Fibroblast of pulmonary artery (primary cell): Measurements from ENCODE around the gene HOXD3.
A peak's percentile ranks its signal among the peaks of the same experiment; 100 is the strongest.

Experiments
- DNase-seq: peaks from one replicate; pipeline ENCODE4 v3.0.0-alpha.2; 2010; ENCODE audit warnings: low read depth
- H3K4me3 ChIP-seq: replicated peaks from 2 replicates; pipeline ENCODE4 v1.5.1; 2011; ENCODE audit warnings: low read depth, mild to moderate bottlenecking, control low read depth, low read length, moderate library complexity
- TF ChIP-seq, protein P1 (sequence below): IDR thresholded peaks from 2 replicates; pipeline ENCODE4 v1.5.1; 2011; ENCODE audit warnings: mild to moderate bottlenecking, control low read depth, low read length, inconsistent platforms; ENCODE audit errors: missing control alignments

HOXD3 gene

DNA sequence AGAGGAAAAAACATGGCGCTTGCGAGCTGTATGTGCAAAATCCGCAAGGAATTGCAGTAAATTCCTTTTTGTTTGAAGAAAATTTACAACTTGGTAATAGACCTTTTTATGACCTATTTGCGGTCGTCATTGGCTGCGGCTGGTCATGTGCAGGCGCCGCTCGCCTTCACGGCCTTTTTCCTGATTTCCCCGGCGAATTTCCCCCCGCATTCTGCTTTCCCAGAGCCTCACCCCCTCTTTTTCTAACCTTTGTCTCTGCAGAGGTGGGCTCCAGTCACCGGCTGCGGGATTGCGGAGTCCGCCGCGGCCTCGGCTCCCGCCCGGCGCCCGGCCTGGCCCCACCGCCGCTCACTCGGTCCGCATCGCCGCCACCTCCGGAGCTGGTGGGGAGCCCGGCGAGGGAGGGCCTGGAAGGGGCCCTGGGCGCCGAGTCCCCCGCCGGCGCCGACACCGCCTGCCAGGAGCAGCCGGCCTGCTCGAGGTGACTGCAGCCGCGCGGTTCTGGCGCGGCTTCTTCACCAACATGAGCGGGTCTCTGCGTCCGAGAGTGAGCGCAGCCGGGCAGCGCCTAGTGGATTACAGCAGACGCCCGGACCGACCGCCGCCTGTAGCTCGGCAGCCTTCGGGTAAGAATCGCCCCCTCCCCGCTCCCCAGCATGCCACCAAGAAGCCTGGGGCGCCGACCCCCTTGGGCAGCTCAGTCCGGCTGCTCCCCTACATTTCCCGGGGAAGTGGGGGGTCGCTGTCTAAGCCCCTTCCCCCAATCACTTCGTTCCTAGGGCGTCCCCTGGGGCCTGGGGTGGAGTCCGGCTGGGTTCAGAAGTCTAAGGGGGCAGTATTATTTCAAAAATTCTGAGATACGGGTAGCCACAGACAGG, 20.5 kb upstream of the HOXD3 start:
- DNase-seq = no peak
- TF ChIP-seq, protein P1, sequence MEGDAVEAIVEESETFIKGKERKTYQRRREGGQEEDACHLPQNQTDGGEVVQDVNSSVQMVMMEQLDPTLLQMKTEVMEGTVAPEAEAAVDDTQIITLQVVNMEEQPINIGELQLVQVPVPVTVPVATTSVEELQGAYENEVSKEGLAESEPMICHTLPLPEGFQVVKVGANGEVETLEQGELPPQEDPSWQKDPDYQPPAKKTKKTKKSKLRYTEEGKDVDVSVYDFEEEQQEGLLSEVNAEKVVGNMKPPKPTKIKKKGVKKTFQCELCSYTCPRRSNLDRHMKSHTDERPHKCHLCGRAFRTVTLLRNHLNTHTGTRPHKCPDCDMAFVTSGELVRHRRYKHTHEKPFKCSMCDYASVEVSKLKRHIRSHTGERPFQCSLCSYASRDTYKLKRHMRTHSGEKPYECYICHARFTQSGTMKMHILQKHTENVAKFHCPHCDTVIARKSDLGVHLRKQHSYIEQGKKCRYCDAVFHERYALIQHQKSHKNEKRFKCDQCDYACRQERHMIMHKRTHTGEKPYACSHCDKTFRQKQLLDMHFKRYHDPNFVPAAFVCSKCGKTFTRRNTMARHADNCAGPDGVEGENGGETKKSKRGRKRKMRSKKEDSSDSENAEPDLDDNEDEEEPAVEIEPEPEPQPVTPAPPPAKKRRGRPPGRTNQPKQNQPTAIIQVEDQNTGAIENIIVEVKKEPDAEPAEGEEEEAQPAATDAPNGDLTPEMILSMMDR = no peak
- H3K4me3 ChIP-seq = peak overlapping the region; percentile 28

DNA sequence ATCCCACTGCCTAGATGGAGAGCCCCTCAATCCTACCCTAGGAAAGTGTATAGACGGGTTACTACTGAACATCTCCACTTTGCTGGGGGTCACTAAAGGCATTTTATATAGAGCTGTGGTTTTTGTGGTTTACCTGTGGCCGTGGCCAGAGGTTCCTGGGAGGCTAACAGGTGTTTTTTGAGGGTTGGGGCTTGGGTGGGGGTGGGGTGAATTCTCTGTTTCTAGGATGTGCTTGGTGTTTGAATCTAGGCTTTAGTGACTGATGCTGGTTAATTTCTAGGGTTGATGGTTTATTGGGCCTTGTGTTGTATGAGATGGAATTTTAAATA, 19.9 kb upstream of the HOXD3 start:
- TF ChIP-seq, protein P1 = no peak
- DNase-seq = no peak
- H3K4me3 ChIP-seq = no peak overlapping the region

DNA sequence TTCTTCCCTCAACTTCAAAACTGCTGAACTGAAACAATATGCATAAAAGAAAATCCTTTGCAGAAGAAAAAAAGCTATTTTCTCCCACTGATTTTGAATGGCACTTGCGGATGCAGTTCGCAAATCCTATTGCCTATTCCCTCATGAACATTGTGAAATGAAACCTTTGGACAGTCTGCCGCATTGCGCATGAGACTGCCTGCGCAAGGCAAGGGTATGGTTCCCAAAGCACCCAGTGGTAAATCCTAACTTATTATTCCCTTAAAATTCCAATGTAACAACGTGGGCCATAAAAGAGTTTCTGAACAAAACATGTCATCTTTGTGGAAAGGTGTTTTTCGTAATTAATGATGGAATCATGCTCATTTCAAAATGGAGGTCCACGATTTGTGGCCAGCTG, 19.2 kb upstream of the HOXD3 start:
- DNase-seq = no peak
- no peak overlapping the region for H3K4me3 ChIP-seq
- TF ChIP-seq, protein P1 = no peak

DNA sequence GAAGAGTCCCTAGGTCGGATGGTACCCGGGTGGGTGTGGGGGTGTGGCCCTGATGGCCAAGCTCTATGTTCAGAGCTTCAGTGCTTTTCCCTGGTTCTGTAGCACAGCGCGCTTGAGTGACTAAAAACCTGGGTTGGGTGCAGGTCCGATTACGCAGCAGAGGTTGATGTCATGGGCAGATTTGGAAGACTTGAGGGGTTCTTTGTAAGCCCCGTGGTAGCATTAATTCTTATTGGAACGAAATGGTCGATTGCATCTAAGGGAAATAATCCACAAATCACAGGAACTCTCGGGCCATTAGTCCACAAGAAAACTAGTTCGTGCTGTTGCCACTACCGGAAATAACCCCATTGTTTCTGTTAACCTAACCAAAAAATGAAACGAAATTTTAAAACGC, 18.6 kb upstream of the HOXD3 start:
- no peak for DNase-seq
- TF ChIP-seq, protein P1 = no peak
- no peak overlapping the region for H3K4me3 ChIP-seq

DNA sequence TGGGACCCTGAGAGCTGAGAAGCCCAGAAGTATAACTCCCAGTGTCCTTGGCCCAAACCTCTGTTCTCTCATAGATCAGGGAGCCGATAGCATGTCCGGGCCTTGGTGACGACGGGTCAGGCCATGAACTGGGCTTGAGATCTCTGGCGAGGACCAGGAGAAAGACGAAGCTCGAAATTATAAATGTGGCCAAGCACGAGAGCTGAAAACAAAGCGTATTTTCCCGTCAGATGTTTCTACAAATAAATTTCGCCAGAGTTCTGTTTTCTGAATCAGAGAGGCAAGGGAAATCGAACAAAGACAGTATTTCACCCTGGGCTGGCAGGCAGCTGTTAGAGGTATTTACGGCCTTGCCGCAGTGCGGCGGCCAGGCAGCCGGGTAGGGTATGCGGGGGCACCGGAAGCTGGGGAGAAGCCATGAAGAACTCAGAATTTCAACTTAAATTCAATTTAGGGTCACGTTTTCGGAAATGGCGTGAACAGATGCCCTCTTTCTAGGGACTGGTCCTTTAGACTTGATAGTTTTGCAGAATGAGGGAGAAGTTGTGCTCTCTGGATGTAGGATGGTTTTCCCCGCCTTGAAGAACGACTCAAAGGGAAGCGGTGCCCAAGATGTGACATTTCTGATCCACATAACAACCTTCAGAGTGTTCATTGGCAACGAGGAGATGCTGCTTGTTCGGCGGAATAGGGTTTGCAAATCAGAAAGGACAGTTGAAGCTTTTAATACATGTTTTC, 18.0 kb upstream of the HOXD3 start:
- TF ChIP-seq, protein P1 = no peak
- H3K4me3 ChIP-seq = no peak overlapping the region
- no peak for DNase-seq

DNA sequence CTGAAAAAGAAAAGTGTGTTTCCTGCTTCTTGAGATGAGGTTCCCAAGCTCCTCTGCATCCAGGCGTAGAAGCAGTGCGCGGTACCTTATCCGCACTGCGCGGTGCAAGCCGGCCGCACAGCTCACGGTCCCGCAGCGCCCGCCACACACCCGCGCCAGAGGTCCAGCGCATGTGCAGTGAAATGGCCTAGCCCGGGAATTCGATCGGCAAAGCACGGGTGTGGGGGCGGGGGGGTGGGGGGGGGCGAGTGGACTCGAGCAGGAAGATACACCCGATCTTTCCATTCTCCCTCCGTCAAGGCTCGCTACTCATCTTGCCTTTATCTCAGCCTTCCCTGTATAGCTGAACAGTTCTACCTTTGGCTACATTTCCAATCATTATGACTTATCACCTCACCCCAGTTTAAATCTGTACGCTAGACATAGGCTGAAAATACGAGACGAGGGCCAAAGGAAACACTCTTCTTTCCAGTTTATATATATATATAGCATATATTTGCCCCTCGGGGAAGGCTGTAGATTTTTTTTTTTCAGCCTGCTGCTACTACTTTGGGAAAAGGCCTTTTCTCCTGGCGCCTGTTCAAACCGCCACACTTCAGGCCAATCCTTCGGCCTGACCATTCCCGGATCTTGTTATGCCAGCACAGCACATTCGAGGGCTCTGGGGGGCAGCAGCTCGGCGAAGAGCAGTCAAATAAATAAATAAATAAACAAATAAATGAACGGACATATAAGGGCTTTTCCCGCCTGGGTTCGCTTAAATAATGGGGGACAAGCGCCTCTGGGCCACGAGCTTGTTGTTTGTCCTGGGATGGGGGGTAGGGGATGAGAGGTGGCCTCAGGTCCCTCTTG, 17.2 kb upstream of the HOXD3 start:
- DNase-seq = no peak
- peak overlapping the region; percentile 53 for H3K4me3 ChIP-seq

More for the DNA sequence above, 17.2 kb upstream of the HOXD3 start:
- TF ChIP-seq, protein P1 = no peak
